HG02852 (cell line): Measurements from ENCODE around the gene CRAT.

Experiments
- ATAC-seq: cut with Tn5 transposase; IDR thresholded peaks from one replicate; pipeline ENCODE4 v1.9.1; 2021; ENCODE audit warnings: mild to moderate bottlenecking, moderate library complexity; ENCODE audit not compliant: unreplicated experiment

The CRAT gene

GRCh38 chr9:129068990-129069861, 41.4 kb downstream of the CRAT start:
- ATAC-seq = peak; percentile 54

GRCh38 chr9:129068110-129068509, 42.5 kb downstream of the CRAT start:
- no peak for ATAC-seq

- no peak for ATAC-seq
Measured at GRCh38 chr9:129064499-129064908, 46.1 kb downstream of the CRAT start.

- ATAC-seq = no peak
Measured at GRCh38 chr9:129063061-129063460, 47.5 kb downstream of the CRAT start.

- no peak for ATAC-seq
Measured at GRCh38 chr9:129060991-129061390, 49.6 kb downstream of the CRAT start.

GRCh38 chr9:129059796-129060785, 50.5 kb downstream of the CRAT start:
- ATAC-seq = no peak

GRCh38 chr9:129058965-129059795, 51.4 kb downstream of the CRAT start:
- no peak for ATAC-seq

- no peak for ATAC-seq
Measured at GRCh38 chr9:129054163-129054851, 56.3 kb downstream of the CRAT start.

GRCh38 chr9:129053020-129053419, 57.6 kb downstream of the CRAT start:
- no peak for ATAC-seq

- no peak for ATAC-seq
Measured at GRCh38 chr9:129052592-129052991, 58.0 kb downstream of the CRAT start.
